ENCODE results near the gene DTNB. TPM values are rescaled to one million over a fixed set of nuclear protein-coding genes. Genes with fewer than 3 reads are reported as not detected.

The DTNB gene
- total RNA-seq, 3 donors from 2014 or later = 4.8 to 8.8 (median 7.2) TPM

DNA sequence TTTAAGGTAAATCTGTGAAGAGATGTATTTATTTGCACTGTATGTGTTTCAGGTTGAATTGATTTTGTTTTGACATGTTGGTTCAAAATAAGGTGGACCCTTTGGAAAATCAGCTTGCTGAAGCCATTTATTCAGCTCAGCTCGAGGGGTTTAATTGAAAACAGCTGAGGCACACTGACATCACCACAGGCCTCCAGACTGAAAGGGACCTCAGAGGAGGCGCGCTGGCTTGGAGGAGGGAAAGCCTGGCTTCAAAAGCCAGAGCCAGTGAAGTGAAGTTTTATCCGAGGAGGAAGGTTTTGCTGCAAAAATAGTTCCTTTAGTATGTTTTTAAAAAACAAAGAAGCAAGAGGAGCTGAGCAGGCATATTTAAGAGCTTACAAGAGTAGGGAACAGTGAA, 304.7 kb downstream of the DTNB start:
- Histone ChIP-seq H3K9me3 (no peaks in the 10 kb centered on the region), H3K4me3 (no peak overlapping the region), H3K4me1 (ENCODE audit: low read depth) (peaks cover 5% of the 10 kb centered on the region), H3K36me3 (ENCODE audit: low read depth) (no peaks in the 10 kb centered on the region)
- DNase-seq = no peak
- intact Hi-C loops (cut with DNase I, micrococcal nuclease) = loop anchor here in 1 of 2 donors (10.0 kb wide), 1 partner anchor 156 kb away; no protein-coding TSS in a partner anchor
- ATAC-seq = no peak
- TF ChIP-seq, protein P1, sequence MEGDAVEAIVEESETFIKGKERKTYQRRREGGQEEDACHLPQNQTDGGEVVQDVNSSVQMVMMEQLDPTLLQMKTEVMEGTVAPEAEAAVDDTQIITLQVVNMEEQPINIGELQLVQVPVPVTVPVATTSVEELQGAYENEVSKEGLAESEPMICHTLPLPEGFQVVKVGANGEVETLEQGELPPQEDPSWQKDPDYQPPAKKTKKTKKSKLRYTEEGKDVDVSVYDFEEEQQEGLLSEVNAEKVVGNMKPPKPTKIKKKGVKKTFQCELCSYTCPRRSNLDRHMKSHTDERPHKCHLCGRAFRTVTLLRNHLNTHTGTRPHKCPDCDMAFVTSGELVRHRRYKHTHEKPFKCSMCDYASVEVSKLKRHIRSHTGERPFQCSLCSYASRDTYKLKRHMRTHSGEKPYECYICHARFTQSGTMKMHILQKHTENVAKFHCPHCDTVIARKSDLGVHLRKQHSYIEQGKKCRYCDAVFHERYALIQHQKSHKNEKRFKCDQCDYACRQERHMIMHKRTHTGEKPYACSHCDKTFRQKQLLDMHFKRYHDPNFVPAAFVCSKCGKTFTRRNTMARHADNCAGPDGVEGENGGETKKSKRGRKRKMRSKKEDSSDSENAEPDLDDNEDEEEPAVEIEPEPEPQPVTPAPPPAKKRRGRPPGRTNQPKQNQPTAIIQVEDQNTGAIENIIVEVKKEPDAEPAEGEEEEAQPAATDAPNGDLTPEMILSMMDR (IDR thresholded peaks at IDR 0.05) = no peak

DNA sequence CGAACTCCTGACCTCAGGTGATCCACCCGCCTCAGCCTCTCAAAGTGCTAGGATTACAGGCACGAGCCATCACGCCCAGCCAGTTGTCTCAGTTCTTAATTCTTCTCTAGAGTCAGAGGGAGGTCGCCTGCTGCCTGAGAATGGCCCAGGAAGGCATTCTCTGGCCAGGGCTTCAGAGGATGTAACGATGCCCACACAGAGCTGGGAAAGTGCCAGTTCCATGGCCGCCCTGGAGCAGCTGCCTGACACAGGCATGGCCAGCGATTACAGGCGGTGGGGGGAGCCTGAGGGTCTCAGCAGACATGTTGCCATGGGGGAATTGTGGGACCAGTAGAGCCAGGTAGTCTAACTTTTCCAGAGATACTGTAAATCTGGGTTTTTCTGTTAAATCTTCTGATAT, 306.1 kb downstream of the DTNB start:
- no peak for ATAC-seq
- no peak overlapping the region for H3K4me3 ChIP-seq
- TF ChIP-seq, protein P1 (IDR thresholded peaks at IDR 0.05) = no peak
- no peak for DNase-seq
- H3K9me3 ChIP-seq = no peaks in the 10 kb centered on the region
- peaks cover 5% of the 10 kb centered on the region for H3K4me1 ChIP-seq (ENCODE audit: low read depth)
- intact Hi-C loops (cut with DNase I, micrococcal nuclease) = loop anchor here in 1 of 2 donors (10.0 kb wide), 1 partner anchor 158 kb away; no protein-coding TSS in a partner anchor
- H3K36me3 ChIP-seq (ENCODE audit: low read depth) = no peaks in the 10 kb centered on the region

DNA sequence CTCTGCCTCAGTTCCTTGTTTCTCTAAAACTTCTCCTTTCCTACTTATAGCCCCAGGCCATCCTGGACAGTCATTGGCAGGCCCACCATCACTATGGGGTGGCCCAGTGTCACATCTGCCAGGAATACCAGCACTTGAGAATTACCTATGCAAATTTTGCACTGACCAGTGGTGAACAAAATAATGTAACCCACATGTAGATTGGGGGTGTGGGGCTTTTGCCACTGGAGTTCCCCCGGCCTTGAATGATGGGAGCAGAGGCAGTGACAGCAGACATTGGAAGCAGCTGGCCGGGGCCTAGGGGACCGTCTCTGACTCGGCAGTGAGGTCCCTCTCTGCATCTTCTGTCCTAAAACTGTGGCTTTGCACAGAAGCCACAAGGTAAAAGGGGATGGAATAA, 306.7 kb downstream of the DTNB start:
- ATAC-seq (no peak), DNase-seq (no peak)
- no peak overlapping the region for H3K4me3 ChIP-seq
- intact Hi-C loops (cut with DNase I, micrococcal nuclease) = loop anchor here in 1 of 2 donors (10.0 kb wide), 1 partner anchor 158 kb away; no protein-coding TSS in a partner anchor
- TF ChIP-seq, protein P1 (IDR thresholded peaks at IDR 0.05) = no peak
- peaks cover 5% of the 10 kb centered on the region for H3K4me1 ChIP-seq (ENCODE audit: low read depth)
- H3K9me3 ChIP-seq = no peaks in the 10 kb centered on the region
- no peaks in the 10 kb centered on the region for H3K36me3 ChIP-seq (ENCODE audit: low read depth)

DNA sequence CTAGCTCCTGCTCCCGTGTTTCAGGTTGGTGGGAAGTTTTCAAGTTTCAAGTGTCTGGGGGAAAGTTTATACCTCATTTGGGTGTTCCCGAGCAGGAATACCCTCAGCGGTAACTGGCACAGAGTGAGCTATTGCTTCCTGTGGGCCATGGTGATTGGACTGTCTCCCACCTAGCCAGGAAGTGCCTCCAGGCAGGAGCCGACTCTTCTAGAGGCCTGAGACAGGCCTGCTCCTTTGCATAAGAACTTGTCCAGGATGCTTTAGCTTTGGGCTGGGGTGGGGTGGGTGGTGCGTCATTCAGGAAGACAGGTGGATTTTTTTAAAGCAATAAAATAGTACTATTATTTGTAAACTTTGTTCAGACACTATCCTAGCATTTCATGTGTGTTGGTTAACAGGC, 308.1 kb downstream of the DTNB start:
- H3K4me1 ChIP-seq (ENCODE audit: low read depth) = peaks cover 5% of the 10 kb centered on the region
- H3K36me3 ChIP-seq (ENCODE audit: low read depth) = no peaks in the 10 kb centered on the region
- H3K9me3 ChIP-seq = no peaks in the 10 kb centered on the region
- TF ChIP-seq, protein P1 (IDR thresholded peaks at IDR 0.05) = no peak
- ATAC-seq = no peak
- no peak for DNase-seq
- no peak overlapping the region for H3K4me3 ChIP-seq
- intact Hi-C loops (cut with DNase I, micrococcal nuclease) = loop anchor here in 1 of 2 donors (10.0 kb wide), 1 partner anchor 160 kb away; no protein-coding TSS in a partner anchor

DNA sequence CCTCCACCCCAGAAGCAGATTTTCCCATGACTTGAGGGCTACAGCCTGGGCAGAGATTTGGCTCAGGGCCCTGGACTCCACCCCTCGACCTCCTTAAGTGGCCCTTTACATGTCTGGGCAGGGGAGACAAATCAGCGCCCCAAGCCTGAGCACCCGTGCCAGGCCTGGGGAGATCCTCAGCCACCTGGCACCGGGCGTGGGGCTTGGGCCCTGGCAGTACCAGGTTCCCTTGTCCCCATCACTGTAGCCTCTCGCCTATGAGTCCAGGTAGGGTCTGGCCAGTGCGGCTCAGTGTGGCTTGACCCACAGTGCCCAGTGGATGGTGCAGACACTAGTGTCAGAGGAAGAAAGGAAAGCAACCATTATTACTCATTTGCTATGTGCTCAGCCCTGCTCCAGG, 309.6 kb downstream of the DTNB start:
- no peaks in the 10 kb centered on the region for H3K9me3 ChIP-seq
- intact Hi-C loops (cut with DNase I, micrococcal nuclease) = loop anchor here in 1 of 2 donors (10.0 kb wide), 1 partner anchor 161 kb away; no protein-coding TSS in a partner anchor
- ATAC-seq (no peak), DNase-seq (no peak)
- H3K4me1 ChIP-seq (ENCODE audit: low read depth) = peaks cover 5% of the 10 kb centered on the region
- TF ChIP-seq, protein P1 (IDR thresholded peaks at IDR 0.05) = no peak
- no peaks in the 10 kb centered on the region for H3K36me3 ChIP-seq (ENCODE audit: low read depth)
- no peak overlapping the region for H3K4me3 ChIP-seq
